DMS53 (cell line): ENCODE results near the gene RAB3A.
"Not testable (repeated sequence)": the region's sequence is repeated elsewhere in the genome, so short reads cannot be mapped to it uniquely, and the experiment has no call there.

Experiments used
- DNase-seq: peaks from one replicate; lab custom pipeline; 2025; lab: John Stamatoyannopoulos, UW

Gene RAB3A

DNA sequence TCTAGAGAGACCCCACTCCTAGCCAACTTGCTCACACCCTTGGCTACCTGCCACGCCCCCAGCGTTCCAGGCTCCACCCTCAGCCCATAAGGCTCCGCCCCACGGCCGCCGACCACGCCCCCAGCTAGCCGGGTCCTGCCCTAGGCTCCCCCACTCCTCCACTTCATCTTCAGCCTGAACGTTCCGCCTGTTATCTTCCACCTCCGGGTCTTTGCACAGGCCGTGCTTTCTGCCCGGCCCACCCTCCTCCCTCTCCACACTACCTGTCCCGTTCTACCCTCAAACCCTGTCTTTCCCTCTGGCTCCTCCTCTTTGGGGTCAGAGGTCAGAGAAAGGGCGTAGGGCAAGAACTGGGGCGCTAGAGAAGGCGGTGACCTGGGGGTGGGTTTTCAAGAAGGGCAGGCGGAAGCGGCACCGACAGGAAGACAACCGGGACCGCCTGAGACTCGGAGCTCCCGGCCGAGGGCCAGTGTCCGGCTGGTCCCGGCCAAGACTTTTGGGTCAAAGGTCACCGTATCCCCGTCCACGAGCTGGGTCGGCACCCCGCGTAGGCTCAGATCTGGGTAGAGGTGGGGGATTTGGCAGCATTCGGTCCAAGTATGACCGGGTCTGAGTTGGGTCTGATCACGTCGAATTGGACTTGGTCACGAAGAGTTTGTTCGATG lies 20.1 kb upstream of the RAB3A start:
- DNase-seq = peak; percentile 74

DNA sequence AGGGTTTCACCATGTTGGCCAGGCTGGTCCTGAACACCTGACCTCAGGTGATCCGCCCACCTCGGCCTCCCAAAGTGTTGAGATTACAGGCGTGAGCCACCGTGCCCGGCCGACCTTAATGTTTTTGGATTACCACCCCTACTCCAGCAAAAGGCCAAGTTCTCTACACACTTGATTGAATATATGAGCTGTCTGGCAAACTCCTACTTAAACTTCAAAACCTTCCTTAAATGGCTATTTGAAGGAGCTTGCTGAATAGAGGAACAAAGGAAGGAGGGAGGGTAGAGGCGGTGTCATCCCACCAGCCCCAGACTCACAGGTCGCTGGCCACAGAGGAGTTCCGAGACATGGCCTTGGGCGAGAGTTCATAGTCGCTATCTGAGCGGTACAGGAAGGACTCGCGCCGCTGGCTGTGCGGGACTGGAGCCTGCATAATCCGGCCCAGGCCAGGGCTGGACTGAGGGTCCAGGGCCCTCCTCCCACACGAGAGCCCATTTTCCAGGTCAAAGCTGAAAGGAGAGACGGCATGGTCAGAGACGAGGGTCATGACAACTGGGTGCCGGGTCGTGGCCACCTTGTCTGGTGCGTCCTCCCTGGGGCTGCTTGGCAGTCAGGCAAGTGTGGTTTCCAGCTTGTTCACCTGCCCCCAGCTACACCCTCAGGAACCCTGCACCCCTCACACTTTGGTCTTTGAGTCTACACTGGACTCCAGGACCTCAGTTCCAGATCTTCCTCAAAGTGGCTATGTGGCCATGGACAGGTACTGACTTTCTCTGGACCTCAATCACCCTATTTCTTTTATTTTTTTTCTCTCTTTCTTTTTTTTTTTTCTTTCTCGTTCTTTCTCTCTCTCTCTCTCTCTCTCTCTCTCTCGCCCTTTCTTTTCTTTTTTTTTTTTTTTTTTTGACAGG lies 18.2 kb upstream of the RAB3A start:
- DNase-seq = no peak

DNA sequence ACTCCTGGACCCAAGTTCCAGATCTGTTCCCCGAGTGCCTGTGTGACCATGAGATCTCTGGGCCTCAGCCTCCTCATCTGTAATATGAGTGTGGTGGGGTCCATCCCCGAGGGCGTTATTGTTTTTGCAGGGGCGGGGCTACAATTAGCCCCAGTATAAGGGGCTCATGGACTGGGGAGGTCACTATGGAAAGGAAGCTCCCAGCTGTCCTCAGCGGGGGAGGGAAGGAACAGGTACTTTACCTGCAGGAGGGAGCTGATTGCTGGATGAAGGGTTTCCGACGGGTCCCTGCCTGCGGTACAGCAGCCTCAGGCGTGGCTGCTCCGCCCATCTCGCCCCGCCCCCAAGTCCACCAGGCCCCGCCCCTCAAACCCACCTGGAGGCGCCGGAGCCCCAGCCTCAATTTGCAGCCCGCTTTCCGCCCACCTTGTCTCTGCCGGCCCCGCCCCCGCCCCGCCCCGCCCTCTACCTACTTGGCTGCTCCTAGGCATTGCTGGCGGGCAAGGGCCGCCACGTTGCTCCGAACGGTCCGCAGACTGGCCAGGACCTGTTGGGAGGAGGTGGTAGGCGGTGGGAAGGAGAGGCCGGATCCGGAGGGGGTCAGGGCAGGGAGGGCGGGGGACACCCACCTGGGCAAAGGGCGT lies 16.9 kb upstream of the RAB3A start:
- DNase-seq = peak; percentile 58

DNA sequence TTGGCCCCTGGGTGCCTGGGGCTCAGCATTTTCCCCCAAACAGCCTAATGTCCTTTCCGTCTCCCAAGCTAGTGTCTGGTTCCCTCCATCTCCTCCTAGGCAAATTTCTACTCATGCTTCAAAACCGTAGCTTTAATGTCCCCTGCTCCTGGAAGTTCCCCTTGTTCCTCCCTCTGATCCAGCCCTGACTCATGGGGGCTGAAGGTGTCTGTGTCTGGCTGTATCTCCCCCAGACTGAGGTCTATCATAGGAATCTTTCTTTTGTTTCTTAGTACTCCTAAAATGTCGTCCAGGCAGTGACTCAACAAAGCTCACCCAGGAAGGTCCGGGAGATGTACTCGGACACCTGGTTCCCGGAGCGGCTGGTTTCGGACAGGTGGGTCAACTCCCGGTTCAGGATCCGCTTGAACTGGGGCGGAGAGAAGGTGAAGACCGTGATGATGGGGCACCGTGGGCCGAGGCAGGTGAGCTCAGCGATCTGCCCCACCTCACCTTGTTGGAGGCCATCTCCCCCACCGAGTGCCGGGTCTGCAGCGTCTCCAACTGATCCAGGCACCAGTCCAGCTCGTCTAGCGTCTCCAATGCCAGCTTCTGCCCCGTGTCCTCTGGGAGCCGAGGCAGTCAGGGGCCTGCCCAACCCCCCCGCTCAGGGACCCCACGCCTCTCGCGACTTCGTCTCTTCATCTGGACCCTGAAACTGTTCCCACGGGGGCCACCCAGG lies 16.2 kb upstream of the RAB3A start:
- DNase-seq = no peak

DNA sequence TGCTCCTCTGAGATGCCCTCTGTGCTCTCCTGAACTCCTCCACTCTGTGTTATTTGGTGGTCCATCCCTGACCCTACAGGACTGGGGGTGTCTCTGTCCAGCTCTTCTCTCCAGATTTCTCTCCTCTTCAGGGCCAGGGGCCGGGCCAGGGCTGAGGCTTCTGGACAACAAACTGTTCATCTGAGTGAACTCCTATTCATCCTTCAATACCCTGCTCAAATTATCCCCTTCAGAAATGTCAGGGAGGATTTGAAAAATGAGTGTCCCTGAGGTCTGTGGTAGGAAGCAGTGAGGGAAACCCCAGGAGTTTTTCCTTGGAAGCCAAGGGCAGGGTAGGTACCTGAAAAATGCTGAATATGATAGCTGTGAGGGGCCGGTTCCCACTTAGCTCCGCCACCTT lies 14.8 kb upstream of the RAB3A start:
- DNase-seq = no peak

DNA sequence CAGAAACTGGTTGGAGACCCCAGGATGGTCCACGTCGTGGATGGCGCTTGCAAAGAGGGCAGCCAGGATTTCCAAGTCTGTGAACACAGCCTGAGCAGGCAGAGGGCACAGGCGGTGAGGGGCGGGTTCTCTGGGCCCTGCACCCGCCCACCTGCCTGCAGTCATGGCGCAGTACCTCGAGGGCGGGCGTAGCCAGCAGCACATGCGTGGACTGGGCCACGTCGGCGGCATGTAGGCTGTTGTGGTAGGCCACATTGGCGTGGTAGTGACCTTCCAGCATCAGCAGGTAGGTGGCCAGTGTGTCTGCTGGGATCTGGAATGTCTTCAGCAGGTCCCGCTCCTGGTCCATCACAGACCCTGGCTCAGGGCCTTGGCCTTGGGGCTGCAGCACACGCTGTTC lies 14.3 kb upstream of the RAB3A start:
- DNase-seq = no peak

DNA sequence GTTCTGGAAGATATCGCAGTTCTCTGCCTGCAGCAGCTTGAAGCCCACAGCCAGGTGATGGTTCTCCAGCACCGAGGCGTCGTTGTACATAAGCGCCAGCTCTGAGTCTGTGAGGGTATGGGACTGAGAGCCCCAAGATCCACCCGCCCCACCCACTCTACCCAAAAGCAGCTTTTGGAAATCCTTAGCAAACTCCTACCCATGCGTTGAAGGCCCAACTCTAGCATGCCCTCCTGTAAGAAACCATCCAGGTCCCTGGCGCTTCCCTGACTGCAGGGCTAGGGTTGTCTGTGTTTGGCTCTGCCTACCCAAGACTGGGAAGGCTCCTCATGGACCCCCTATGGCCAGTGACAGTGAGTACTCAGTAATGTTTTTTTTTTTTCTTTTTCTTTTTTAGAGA lies 12.9 kb upstream of the RAB3A start:
- no peak for DNase-seq

DNA sequence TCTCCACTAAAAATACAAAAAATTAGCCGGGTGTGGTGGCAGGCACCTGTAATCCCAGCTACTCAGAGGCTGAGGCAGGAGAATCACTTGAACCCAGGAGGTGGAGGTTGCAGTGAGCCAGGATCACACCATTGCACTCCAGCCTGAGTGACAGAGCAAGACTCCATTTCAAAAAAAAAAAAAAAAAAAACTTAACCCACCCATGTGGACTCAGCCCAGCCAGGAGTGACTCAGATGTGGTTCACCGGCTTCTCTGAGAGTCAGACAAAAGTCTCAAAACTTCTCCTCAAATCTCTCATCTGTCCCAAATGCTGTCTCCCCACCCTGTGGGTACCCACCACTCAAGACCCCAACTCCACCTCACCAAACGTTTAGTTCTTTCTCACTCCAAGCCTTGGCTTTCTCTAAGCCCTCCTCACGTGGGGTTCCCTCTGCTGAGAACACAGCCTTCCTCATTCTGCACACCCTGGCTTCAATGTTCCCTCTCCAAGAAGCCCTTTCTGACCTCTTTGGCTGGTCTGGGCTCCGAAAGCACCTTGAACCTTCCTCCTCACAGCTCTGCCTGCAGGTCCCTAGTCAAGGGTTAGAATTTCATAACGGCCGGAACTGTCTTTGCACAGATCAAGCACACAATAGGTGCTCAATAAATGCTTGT lies 11.1 kb upstream of the RAB3A start:
- DNase-seq = no peak

DNA sequence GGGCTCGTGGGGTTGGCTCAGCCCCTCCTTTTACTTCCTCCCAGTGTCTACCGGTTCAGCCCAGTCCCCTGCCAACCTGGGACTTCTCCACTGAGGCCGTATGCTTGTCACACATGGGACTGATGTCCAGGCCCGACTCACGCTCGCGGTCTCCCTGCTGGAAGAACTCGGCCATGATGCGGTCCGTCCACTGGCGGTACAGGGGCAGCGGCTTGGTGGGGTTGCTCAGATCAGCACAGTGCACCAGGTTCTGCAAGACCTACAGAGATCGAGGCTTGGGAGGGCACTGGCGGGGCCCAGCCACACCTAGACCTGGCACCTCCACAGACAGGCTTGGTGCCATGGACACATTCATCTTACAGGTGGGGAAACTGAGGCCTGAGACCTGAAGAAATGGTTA lies 7.8 kb upstream of the RAB3A start:
- DNase-seq = no peak

DNA sequence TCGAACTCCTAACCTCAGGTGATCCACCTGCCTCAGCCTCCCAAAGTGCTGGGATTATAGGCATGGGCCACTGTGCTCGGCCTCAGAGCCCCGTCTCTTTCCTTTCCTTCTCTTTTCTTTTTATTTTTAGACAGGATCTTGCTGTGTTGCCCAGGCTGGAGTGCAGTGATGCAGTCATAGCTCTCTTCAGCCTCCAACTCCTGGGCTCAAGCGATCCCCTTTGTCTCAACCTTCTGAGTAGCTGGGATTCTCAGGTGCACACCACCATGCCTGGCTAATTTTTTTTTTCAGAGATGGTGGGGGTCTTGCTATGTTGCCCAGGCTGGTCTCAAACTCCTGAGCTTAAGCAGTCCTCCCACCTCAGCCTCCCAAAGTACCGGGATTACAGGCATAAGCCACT lies 6.1 kb upstream of the RAB3A start:
- not testable (repeated sequence) for DNase-seq

DNA sequence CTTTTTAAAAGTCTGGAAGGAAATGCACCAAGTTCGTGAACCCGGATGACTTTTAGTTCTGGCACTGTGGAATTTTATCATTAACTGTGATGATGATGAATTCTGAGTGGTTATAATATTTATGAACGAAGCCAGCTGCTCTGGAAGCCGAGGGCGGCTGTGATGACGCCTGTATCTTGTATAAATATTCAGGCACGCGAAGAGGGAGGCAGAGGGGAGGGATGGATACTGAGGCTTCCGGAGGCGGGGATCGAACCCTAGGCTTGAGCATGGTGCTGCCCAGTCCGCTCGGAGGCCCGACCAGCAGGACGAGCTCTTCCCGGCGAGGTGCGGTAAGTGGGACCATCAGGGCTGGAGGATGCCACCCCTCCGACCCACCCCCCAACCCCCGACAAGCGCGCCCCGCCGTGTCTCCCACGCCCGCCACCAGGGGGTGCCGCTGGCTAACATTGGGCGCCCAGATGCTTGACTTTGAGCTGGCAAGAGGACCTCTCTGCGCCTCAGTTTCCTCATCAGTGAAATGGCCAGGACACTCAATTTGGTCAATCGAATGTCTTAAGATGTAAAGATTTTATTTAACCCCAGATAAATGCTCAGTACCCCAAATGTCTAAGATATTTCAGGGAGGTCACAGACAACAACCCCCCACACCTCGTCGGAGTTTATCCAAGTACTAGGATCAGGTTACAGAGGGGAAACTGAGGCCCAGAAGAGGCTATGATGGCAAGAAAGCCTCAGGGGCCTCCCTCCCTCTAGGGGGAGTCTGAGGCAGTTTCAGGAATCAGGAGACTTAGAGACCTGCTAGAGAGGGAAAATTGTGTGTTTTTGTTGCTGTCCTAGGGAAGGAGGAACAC lies 4.5 kb upstream of the RAB3A start:
- DNase-seq = peak; percentile 80

DNA sequence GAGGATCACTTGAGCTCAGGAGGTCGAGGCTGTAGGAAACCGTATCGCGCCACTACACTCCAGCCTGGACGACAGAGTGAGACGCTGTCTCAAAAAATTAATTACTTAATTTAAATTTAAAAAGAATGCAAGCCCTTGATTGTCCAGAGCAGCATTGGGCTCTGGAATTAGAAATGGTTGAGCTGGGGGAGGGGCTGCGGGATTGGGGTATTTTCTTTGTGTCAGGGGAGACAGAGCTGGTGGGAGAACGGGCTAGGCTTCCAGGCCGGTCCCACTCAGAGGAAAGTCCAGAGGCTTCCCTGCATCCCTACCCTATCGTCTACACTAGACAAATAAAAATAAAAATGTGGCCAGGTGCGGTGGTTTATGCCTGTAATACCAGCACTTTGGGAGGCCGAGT lies 2.2 kb upstream of the RAB3A start:
- no peak for DNase-seq

DNA sequence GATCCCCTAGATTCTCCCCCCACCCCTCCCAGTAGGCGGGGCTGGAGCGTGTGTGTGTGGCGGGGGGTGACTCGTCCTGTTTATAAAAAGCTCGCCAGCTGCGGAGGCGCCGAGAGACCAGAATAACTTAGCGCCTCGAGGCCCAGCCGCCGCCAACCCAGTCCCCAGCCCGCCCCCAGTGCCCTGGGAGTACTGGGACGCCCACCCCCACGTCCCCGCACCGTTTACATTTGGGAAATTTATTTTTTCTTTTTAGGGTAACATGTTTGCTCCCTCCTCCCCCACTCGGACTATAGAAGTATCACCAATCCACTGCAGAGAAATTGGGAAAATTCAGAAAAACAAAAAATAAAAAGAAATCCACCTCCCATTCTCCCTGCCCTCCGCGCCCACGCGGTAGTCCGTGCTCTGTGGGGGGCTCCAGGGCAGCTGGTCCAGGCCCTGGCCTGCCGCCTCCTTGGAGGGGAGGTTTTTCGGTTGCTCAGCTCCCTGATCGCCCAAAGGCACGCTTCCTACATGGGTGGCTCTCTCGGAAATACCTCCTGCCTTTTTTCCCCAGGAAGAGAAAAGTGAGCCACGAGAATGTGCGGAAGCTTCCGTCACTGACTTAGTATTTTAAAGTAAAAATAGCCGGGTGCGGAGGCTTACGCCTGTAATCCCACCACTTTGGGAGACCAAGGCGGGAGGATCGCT lies 1.5 kb upstream of the RAB3A start:
- peak; percentile 79 for DNase-seq

DNA sequence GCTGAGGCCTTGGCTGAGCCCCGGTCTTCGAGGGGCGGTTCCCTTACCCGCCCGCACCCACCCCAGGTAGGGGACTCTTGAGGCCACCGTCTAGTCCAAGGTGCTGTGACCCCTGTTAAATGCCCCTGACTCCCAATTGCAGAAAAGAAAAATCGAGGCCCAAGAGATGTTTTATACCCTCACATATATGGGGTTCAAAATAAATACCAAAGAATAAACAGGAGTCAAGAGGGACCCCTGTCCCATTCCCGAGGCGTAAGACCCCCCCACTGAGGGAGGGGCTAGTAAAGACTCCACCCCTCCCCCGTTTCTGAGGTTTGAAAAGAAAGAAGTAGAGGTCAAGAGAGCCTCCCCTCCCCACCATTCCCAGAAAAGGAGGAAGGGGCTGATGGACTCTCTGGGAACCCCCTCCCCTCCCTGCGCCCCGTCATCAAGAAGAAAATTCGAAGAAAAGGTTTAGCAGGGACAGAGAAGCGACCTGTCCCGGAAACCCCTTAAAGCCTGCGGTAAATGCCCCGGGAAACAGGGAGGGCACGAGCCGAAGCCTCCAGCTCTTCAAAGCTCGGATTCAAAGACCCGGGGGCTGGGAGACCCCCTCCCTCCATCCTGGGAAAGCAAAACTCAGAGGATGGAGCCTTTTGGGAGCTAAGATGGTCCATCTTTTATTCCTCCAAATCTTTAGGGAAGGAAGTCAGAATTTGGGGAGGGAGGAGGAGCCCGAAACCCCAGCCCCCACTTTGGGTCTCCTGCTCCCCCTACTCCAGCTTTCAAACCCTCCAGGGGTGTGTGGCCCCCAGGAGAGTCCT lies 755 bp upstream of the RAB3A start:
- peak; percentile 90 for DNase-seq

DNA sequence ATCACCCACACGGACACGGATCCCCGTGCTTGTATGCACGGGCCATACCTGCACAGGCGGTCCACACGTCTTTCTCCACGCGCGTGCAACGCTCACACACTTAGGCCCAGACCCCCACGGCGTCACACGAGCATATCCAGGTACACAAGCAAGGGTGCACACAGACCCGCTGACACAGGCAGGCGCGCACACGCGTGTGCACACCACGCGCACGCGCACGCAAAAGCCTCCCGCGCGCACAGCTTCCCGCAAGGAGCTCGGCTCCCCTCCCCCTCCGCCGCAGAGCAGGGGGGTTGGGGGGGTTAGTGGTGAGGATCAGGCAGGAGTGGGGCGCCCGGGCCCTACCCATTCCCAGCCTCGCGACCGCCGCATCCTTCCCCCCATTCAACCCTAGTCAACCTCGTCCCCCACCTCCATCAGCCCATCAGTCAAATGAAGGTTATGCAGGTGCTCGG lies 407 bp downstream of the RAB3A start:
- peak; percentile 65 for DNase-seq

DNA sequence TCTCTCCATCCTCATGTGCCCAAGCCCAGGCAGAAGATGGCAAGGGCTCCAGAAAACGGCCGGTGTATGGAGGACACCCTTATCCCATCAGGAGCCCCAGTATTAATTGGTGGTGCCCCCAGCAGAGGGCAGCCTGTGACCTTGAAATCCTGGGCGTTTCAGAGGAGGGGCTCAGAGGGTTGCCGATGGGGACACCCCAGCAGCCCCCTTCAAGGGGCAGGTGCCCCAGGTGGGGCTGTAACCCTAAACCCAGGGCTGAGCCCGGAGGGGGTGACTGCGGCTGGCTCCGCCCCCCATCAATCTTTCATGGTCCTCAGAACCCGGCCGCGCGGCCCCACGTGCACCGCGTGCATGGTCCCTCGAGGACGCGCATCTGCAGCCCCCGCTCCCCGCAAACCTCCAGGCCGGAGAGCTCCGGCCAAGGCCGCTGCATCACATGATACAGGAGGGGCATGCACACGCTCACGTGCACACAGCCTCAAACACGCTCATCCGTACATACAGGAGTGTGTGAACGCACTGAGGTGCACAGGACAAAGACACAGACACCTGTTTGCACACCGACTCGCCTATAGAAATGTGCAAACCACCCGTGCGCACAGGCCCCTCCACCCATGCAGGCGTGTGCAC lies 949 bp downstream of the RAB3A start:
- DNase-seq = peak; percentile 64

DNA sequence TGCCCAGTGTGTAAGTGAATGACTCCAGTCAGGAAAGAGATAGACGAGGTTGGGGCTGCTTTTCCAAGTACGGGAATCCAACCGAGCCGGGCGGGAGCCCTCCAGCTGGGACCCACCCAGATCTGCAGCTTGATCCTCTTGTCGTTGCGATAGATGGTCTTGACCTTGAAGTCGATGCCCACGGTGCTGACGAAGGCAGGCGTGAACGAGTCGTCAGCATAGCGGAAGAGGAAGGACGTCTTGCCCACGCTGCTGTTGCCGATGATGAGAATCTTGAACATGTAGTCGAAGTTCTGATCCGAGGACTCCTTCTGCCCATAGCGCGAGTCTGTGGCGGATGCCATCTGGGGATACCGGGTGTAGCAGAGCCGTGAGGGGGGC lies 1.5 kb downstream of the RAB3A start:
- DNase-seq = no peak

DNA sequence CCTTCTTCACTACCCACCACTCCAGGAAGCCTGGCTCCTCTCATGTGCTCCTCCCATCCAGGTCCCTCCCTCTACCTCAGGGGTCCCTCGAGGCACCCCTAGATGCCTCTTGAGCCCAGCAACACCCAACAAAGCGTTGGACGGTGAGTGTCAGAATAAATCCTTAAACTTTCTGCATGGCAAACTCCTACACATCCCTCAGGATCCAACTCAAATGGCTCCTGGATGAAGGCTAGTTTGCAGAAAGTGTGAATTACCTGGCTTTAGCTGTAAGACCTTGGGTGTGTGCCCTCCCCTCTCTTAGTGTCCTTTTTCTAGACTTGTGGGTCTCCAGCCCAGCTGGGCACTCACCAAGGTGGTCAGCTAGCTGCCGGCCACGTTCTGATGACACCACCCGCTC lies 5.5 kb downstream of the RAB3A start:
- DNase-seq = no peak

DNA sequence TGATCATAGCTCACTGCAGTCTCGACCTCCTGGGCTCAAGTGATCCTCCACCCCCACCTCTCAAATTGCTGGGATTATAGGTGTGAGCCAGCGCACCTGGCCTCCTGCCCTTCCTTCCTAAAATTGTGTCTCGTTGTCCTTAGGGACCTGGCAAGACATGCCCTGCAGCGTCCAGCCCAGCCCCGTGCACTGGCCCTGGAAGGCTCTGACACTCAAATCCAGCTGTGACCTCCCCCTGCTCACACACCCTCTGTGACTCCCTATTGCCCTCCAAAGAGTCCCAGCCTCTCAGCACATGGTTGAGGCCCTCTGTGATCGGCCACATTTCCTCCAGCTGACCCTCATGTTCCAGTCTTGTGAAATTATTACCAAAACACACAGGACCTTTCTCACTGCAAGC lies 5.9 kb downstream of the RAB3A start:
- DNase-seq = no peak
